ENCODE results near the gene TMEM19.
A peak's percentile ranks its signal among the peaks of the same experiment; 100 is the strongest.

TMEM19 gene

DNA sequence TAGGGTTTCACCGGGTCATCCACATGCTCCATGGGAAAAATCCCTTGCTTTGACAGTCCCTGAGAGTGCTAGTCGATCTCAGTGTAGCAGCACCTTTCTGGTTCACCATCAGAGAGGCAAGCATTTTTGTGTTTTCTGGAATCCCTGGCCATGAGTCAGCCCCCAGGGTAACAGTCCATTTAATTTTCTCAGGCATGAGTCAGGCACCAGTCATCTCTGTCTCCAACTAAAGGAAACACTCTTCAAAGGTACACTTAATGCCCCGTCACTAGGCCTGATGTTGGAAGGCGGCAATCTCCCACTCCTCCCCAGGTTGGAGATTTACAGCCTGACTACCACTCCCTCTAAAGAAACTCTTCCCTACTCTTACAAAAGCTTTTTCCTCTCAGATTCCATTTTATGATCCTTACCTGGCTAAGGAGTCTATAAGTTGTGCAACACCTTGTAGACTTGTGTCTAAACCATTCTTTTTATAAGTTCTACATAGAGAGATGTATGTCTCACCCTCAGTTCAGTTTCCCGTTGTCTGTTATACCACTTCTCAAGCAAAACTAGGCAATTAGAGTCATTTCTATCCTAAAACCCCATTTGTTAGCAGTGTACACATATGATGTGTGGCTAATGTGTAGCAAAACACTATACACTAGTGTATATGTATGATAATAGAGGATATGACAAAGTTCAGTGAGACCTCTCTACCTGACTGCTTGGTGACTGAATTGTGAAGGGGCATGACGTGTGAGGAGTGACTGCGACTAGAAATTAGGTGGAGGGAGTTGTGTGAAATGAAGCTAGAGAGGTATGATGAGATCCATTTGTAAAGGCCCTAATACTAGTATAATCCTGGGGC is 24.6 kb downstream of the TMEM19 start:
- TF ChIP-seq POLR2A (IDR thresholded peaks at IDR 0.05; ENCODE audit: low read length) (no peak), GATA1 (IDR thresholded peaks at IDR 0.05; ENCODE audit: low read depth, low read length) (no peak)
- DNase-seq: no peak

DNA sequence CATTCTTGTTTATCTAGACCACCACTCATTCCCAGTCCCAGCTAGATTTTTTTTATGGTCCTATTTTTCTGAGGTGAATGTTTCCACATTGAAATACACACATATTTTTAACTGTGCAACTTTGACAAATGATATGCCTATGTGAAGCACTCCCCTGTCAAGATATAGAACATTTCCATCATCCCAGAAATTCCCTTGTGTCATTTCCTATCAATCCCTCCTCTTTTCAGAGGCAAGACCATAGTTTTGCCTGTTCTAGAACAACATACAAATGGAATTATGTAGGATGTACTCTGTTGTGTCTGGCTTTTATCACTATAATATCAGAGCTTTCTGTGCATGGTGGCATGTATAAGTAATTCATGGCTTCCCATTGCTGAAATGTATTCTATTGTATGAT is 32.7 kb downstream of the TMEM19 start:
- DNase-seq: no peak
- no peak for TF ChIP-seq GATA1 (IDR thresholded peaks at IDR 0.05; ENCODE audit: low read depth, low read length)
- TF ChIP-seq POLR2A (IDR thresholded peaks at IDR 0.05; ENCODE audit: low read length): no peak

DNA sequence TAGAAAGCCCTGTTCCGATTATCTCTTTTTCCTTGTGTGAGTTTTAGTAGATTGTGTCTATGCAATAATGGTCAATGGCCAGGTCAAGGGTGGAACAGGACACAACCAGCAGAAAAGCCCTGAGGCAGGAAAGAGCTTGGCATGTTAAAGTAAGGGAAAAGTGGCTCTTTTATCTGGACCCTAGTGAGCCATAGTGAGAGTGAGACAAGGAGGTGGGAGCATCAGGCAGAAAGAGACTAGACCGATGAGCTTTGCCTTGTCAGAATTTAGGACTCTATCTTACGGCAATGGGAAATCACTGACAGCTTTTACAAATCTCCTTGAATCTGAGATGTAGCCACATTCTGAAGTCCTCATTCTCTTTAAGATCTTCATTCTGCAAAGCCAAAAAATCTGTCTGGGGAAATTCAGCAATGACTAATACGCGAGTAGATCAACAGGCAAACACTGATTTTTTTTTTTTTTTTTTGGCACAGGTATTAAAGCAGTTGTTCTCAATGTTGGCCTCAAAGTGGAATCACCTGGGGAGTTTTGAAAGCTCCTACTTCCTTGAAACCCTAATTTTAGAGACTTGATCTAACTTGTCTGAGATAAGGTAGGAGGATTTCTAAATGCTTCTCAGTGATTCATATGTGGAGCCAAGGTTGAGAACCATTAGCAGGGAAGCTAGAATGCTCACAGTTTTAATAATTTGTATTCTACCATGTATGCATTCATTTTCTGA is 33.9 kb downstream of the TMEM19 start:
- no peak for DNase-seq
- TF ChIP-seq GATA1 (IDR thresholded peaks at IDR 0.05; ENCODE audit: low read depth, low read length): no peak
- TF ChIP-seq POLR2A (IDR thresholded peaks at IDR 0.05; ENCODE audit: low read length): no peak

DNA sequence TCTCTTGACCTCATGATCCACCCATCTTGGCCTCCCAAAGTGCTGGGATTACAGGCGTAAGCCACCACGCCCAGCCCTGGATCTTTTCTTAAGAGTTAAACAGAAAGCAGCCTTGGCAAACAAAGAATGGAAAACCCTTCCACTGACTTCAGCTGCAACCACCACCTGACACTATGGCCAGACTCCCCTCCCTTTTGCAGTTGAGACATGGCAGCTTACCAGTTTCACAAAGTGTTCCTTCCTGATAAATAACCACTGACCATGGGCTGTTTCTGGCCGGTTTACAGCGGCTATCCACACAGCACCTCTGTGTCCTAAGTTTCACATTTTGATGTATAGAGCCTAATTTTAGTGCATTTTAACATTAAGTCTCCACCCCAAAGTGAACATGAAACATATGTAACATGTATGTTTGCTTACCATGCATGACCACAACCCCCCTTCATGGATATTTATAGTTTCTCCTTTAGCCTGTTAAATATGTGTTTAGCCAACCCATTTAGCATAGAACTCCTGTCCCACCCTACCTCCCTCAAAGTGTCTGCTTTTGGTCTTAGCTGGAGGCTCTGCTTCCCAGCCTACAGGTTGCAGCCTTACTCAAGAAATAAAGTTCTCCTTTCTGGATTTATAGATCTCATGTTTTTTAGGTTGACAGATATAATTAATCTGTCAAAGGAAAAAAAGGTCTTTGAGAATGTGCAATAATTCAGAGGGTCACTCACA is 36.1 kb downstream of the TMEM19 start:
- DNase-seq: peak; percentile 19 to 75
- TF ChIP-seq GATA1 (IDR thresholded peaks at IDR 0.05; ENCODE audit: low read depth, low read length): no peak
- no peak for TF ChIP-seq POLR2A (IDR thresholded peaks at IDR 0.05; ENCODE audit: low read length)

DNA sequence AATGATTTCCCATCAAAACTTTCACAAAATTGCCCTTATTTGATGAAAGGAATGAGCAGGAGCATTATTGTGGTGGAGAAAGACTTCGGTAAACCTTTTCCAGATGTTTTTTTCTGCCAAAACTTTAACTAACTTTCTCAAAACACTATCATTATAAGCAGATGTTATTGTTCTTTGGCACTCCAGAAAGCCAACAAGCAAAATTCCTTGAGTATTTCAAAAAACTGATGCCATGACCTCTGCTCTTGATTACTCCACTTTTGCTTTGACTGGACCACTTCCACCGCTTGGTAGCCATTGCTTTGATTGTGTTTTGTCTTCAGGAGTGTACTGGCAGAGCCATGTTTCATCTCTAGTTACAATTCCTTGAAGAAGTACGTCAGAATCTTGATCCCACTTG is 39.1 kb downstream of the TMEM19 start:
- TF ChIP-seq POLR2A (IDR thresholded peaks at IDR 0.05; ENCODE audit: low read length) (no peak), GATA1 (IDR thresholded peaks at IDR 0.05; ENCODE audit: low read depth, low read length) (no peak)
- no peak for DNase-seq

DNA sequence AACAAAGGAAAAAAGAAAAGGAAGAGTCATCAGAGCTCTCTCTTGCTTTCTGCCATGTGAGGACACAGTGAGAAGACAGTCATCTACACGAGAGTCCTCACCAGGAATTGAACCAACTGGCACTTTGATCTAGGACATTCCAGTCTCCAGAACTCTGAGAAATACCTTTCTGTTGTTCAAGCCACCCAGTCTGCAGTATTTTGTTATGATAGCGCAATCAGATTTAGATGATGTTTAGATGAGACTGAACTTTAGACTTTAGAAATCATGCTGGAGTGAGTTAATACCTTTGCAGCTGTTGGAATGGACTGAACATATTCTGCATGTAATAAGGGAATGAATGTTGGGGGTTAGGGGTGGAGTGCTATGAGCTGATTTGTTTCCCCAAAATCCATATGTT is 40.7 kb downstream of the TMEM19 start:
- TF ChIP-seq GATA1 (IDR thresholded peaks at IDR 0.05; ENCODE audit: low read depth, low read length): no peak
- no peak for TF ChIP-seq POLR2A (IDR thresholded peaks at IDR 0.05; ENCODE audit: low read length)

DNA sequence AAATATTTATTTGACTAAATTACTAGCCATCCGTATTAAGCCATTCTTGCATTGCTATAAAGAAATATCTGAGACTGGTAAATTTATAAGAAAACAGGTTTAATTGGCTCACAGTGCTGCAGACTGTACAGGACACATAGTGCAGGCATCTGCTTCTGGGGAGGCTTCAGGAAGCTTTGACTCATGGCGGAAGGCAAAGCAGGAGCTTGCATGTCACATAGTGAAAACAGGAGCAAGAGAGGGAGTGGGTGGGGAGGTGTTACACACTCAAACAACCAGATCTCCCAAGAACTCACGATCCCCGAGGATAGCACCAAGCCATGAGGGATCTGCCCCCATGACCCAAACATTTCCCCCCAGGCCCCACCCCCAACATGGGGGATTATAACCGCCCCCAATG is 42.1 kb downstream of the TMEM19 start:
- TF ChIP-seq GATA1 (IDR thresholded peaks at IDR 0.05; ENCODE audit: low read depth, low read length): no peak
- TF ChIP-seq POLR2A (IDR thresholded peaks at IDR 0.05; ENCODE audit: low read length): no peak
- DNase-seq: no peak

More for the DNA sequence above, 40.7 kb downstream of the TMEM19 start:
- no peak for DNase-seq

DNA sequence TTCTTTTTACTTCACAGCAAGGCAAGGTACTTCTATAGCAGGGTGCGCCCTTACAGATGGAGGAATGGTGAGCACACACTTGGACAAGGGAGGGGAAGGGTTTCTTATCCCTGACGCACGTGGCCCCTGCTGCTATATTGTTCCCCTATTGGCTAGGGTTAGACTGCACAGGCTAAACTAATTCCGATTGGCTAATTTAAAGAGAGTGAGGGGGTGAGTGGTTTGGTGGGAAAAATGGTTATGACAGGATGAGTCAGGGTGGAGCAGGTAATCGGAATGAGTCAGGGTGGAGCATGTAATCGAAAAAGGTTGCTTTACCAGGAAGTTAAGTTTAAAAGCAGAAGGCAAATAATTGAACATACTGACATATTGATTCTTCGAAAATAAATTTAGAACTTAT is 45.1 kb downstream of the TMEM19 start:
- no peak for TF ChIP-seq GATA1 (IDR thresholded peaks at IDR 0.05; ENCODE audit: low read depth, low read length)
- TF ChIP-seq POLR2A (IDR thresholded peaks at IDR 0.05; ENCODE audit: low read length): no peak
- DNase-seq: no peak

DNA sequence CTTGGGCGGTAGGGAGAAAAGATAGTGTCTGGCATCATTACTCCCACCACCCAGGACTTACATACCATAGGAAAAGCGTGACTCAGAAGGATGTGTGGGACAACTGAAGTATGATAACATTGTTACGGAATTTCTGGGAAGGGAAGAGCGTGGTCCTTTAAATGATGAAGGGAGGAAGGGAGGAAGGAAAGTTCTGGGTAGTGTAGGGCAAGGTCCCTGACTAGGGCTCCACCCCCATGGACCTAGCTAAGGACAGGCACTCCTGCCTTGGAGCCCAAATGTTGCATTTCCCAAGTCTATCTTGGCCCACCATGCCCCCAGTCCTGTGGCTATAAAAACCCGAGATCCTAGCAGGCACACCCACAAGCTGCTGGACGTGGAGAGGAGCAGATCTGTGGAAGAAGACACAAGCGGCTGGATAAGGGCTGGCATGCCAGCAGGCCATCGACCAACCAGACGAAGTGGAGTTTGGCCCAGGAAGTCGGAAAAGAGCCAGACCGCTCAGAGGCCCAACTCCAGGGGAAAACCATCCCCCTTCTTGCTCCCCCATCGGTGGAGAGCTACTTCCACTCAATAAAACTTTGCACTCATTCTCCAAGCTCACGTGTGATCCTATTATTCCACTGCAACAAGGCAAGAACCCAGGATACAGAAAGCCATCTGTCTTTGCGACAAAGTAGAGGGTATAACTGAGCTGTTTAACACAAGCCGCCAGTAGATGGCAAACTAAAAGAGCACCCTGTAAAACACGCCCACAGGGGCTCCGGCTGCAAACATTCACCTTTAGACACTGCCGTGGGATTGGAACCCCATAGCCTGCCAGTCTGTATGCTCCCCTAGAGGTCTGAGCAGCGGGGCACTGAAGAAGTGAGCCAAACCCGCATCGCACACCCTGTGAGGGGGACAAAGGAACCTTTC is 45.8 kb downstream of the TMEM19 start:
- DNase-seq: no peak
- no peak for TF ChIP-seq POLR2A (IDR thresholded peaks at IDR 0.05; ENCODE audit: low read length)
- TF ChIP-seq GATA1 (IDR thresholded peaks at IDR 0.05; ENCODE audit: low read depth, low read length): no peak

DNA sequence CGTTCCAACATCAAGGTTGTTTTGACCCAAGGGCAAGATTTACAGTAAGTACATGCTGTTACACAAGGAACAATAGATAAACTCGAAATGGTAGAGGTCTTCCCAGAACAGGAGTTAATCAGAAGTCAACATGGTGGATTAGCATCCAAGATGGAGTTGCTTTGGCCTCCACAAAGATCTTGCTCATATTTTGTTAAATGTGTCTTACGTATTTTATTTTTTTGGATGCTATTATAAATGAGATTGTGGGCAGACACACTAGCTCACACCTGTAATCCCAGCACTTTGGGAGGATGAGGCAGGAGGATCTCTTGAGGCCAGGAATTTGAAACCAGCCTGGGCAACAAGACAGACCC is 46.5 kb downstream of the TMEM19 start:
- TF ChIP-seq GATA1 (IDR thresholded peaks at IDR 0.05; ENCODE audit: low read depth, low read length) (no peak), POLR2A (IDR thresholded peaks at IDR 0.05; ENCODE audit: low read length) (no peak)
- DNase-seq: no peak

DNA sequence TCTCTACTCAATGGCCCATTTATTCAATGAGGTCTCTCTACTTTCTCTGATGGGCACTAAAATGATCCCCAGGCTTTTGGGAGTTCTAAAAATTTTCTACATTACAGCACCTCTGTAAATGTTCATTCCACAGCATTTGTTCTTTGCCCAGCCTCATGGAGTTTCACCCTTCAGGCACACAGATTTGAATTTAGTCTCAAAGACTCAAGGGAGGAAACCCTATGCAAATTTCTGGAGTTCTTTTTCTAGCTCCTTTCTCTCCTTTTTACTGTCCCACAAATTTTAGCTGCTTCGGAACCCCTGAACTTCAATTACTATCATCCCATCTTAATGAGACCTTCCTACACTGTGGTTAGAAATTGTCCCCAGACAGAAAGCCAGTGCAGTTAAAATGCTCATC is 51.3 kb downstream of the TMEM19 start:
- no peak for TF ChIP-seq GATA1 (IDR thresholded peaks at IDR 0.05; ENCODE audit: low read depth, low read length)
- TF ChIP-seq POLR2A (IDR thresholded peaks at IDR 0.05; ENCODE audit: low read length): no peak
- no peak for DNase-seq

DNA sequence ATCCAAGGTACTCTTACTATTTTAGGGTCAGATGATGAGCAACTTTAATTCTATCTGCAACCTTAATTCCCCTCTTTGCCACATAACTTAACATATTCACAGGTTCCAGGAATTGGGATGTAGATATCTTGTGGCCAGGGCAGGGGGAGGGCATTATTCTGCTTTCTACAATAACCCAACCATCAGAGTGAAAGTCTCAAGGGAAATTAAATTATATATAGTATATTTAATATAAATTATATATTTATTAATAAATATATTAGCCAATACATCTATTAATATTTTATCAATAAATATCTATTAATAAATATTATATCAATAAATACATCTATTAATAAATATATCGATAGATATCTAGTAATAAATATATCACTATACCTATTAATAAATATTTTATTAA is 57.1 kb downstream of the TMEM19 start:
- TF ChIP-seq POLR2A (IDR thresholded peaks at IDR 0.05; ENCODE audit: low read length): no peak
- TF ChIP-seq GATA1 (IDR thresholded peaks at IDR 0.05; ENCODE audit: low read depth, low read length): no peak
- no peak for DNase-seq

Measured in erythroblast (primary cell).